Anterior cingulate cortex (tissue), 58 donors: ENCODE data around the gene HOXD3.

Experiments
- DNase-seq, 58 donors: peaks; one replicate each; lab custom pipeline; 2025; lab: John Stamatoyannopoulos, UW

The HOXD3 gene

DNA sequence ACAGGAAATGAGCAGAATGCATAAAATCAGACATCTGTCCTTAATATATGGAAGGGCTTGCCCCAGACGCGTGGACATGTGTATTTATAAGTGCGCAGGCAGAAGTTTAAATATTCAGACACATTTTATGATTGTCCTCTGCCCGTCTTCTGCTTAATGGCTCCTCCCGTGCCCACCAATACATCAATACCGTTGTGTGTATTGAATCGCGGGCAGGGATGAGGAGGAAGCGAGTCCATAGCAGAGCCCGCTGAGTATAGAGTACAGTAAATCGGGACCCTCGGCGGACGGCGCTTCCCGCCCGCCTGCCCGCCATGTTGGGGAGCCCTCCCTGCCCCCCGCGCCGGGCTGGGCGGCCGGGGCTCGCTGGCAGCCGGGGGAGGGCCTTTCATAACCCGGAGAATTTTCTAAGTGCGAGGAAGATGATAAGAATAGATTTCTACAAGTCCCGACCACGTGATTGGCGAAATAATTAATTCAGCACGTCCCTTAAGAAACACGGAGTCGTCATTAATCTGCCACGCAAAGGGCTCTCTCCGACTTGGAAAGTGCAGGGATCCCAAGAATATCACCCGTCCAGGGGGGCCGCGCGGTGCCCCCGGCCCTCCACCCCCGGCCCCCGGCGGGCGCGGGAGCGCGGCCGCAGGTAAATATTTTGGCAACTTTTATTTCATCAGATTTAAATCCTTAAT is at the start of gene HOXD3:
TSS of gene HOXD3 (plus strand) at position 501 of the 692 bp plus-strand sequence. CDS start 11,808 bp downstream, outside the sequence.
- no peak for DNase-seq

DNA sequence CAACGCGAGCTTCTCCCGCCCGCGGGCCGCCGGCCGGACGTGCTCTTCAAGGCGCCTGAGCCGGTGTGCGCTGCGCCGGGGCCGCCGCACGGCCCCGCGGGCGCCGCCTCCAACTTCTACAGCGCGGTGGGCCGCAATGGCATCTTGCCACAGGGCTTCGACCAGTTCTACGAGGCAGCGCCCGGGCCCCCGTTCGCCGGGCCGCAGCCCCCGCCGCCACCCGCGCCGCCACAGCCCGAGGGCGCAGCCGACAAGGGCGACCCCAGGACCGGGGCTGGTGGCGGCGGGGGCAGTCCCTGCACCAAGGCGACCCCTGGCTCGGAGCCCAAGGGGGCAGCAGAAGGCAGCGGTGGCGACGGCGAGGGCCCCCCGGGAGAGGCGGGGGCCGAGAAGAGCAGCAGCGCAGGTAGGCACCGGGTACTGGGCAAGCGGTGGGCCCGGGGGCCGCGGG is 49.4 kb upstream of the HOXD3 start:
- DNase-seq: no peak

DNA sequence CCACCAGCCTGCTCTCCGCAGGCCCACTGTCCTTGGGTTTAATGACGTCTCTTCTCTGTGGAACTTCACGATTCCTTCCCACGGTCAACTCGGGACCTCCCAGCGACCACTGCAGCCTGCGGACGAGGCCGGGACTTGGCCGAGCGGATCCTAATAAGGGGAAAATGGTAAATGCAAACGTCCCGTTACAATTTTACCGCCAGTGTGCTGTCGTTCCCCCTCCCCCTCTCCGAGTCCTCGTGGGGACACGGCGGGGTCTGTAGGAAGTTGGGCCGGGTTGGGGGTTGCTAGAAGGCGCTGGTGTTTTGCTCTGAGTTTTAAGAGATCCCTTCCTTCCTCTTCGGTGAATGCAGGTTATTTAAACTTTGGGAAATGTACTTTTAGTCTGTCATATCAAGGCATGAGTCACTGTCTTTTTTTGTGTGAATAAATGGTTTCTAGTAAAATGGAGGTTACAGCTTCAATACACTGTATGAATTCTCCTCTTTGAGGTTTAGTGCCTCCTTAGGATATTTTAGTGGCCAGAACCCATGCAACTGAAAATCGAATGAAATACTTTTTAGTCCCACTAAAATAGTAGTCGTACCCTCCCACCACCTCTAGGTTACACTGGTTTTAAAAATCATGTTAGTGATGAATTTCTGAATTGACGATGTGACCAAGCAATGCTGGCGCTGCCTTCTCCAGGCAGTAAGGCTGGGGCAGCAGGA is 47.8 kb upstream of the HOXD3 start:
- DNase-seq: no peak

DNA sequence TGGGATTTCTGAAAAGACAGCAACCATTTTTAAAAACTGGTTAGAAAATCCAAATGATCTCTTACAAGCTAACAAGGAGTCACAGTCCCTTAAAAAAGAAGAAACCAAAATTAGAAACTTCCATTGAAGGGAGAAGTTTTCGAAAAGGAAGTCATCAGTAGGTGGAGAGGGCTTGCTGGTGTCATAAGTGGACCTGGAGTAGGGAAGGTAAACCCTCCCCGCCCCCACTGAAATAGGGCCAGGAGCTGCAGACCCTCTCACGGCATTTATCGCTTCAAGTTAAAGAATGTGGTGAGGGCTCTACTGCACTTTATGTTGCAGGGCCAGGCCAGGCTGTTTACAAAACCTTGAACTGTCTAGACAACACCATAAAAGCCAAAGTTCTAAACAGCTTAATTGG is 47.2 kb upstream of the HOXD3 start:
- no peak for DNase-seq

DNA sequence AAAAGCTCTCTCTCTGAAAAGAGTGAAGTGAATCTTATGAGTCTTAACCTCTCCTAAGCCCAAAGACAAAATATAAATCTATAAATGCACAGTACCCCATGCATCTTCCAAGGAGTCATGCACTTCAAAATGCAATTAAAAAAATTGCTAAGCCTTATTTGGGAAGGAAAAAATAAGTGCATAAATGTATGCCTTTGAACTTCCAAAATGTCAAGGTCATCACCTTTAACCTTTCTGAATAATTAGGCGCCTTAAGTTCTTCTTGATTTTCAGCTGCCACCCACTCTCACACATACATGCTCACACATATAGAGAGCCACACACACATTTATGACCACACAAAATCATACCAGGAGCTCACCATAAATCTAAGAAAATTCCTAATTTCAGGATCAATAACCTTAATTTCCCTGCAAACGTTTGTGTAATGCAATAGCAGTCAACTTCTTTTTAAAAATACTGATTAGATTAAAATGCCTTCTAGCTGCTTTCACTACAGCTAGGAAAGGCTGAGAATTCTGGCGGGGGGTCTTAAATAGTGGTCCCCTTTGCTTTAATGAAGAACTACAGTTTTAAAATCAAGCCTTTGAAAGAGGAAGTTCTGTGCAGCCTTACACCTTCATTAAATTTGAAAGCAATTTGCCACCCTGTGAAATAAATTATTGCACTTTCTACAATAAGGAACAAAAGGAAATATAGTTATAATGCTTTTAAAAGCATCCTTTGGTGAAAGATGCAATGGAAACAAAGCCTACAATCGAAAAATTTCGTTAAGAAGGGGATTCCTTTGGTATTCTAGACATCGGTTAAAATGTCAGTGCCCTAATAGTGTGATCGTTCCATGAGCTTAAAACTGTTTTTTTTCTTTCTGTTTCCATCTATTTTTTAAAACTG is 46.4 kb upstream of the HOXD3 start:
- no peak for DNase-seq

DNA sequence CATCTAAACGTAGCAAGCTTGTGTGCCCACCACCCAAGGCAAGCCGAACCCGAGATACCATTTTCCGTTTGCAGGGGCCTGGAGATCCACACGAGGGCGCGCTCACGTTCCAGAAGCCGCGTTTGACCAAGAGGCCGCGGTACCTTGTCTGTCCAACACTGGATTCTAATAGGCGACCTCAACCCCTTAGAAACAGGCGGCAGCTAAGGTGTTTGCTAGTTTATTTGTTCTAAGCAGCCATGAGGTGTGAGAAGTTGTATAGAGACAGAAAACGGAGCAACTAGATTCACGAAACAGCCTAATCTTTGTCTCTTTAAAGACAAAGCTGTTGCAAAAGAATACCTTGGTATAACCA is 45.8 kb upstream of the HOXD3 start:
- DNase-seq: no peak

DNA sequence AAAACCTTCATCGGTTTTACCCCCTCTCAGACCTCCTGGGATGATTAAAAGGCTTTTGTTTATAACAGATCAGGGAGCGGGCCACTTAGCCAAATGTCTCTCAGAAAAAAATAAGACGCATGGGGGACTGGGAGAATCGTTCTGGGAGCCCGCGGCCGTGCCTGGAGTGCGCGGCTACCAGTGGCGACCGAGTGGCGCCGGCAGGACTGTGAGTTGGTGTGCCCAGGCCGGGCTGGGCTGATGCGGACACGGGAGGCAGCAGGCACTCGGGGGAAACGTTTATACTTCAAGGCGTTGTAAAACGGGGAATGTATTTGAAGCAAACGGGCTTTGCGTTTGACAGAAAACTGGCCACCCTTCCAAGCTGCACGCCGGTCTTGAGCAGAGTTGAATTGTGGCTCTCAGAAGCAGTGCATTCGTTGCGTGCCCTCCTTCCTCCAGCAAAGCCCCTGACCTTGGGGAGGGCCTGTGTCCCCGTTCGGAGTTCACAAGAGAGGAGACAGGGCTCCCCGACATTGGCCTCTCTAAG is 45.2 kb upstream of the HOXD3 start:
- DNase-seq: no peak

DNA sequence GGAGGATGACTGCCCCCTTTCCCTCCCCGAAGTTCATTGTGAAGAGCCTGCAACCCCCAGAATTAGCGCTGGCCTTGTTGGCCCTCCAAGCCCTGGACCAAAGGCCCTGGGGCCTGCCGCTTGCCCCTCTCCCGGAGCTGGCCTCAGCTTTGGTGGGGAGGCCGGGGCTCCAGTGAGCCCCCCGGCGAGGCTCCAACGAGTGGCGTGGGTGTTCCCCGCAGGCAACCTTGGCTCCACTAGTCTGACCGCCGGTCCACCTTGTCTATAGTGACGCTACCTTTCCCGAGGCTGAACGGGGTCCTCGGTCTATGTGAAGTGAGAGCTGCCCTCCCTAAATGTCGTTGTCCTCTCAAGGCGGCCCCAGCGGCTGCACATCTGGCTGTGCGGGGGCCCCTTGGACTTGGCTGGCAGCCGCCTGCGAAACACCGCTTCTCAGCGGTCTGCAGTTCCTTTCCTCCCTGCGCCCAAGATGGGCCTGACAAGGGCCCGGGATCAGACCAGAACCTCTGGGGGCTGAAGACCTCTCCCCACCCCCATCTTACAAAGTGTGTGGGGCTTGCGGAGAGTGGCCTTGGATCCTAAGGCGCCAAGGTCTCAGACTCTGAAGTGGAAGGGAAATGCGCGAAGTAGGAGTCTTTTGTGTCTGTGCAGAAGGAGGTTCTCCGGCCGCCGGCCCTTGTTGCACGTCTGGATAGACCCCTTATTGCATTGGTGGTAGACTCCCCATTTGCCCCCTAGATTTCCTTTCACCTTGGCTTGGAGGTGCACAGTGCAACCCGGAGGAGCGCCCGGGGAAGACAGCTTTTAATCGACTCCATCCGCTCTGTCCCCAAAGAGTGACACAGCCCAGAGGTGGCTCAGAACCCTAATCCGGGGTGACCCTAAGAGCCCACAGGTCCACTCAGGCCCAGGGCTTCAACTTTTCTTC is 44.5 kb upstream of the HOXD3 start:
- no peak for DNase-seq

DNA sequence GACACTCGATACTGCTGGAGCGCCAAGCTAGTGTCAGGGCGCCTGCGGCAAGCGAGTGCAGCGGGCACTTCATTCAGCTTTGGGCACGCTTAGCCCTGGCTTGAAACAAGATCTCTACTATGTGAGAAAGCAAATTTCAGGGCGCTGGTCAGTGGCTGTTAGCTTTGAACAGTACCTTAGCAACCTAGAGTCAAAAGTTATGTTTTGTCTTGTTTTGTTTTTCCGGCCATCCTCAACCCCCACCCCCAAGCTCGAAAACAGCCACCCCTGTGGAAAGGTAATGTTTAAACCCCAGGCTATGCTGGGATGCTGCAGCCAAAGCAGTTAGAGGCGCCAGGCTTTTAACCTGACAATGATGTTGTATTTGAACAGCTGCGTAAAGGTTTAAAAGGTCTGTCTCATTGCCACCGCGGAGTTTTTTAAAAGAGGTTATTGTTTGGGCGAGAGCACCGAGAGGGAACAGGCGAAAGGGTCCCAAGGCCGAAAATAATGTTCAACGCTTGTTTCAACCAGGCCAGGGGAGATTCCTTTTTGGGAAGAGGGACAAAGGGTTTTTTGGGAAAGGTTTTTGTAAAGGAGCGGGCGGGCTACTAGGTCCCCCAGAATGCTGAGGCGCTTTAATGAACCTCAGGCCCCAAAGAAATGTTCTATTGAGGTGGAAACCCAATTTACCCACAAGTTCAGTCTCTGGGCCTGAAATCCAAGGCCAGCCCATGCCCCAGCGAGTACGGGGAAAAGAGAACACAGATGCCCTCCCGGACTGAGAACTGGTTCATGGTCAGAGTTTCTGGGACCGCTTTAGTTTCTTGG is 42.8 kb upstream of the HOXD3 start:
- no peak for DNase-seq

DNA sequence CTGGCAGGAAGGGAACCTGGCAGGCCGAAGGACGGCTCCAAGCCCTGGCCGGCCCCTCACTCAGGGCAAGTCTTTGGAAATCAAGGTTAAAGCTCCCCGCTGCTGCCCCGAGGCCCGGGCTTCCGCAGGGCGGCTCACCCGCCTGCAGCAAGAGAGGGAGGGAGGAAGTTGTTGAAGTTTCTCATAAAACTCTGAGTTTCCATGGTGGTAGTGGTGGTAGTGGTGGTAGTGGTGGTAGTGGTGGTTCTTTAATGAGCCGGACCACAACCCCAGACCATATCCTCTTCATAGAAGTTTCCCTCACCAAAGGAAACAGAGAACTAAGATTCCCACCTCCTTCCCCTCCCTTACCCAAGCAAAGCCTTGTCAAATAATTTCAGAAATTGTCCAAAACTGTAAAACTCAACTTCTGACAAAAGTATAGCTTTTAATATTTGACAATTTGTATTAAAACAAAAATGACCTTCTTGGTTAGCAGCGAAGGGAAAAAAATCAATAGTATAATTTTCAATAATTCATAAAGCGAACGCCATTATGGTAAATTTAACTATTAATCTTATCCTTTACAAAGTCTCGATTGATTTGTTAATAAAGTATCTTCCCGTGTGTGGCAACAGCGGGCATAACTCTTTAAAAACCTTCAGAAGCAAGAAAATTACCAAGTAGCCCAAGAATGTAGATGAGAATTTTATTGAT is 42.0 kb upstream of the HOXD3 start:
- no peak for DNase-seq

DNA sequence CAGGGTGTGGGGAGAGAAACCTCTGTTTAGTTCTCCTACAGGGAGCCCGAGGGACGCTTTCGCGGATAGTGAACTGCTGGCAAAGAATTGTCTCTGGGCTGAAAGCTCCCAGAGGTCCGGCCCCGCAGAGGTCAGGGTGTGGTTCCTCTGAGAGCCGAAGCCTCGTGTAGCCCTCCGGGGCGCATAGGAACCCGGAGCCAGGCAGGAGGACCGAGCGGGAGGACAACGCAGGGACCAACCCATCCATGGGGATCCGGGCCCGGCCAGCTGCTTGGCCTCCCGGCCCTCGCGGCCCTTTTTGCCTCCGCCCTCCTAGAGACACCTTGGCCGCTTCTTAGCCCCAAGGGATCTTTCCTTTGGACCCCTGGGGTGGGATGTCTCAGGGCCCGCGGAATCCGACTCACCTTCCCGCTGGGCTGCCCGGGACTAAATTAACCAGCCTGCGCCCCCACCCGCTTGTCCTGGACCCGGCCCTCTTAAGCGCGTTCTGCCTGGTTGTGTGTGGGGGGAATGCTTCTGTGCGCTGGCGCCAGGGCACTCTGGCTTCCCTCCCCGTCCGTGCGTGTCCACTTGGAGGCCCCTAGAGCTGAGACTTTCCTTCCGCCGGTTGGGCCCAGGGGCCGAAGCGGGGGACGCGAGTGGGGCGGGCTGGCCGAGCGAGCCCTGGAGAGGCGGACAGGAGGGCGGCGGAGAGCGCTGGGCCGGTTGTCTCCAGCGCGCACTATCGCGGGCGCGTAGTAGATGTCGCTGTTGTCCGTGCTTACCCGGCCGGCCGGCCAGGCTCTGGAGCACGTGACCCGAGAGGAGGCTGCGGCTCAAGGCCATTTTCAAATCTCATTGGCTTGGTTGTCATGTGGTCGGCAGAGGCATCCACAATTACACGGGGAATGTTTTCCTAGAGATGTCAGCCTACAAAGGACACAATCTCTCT is 41.0 kb upstream of the HOXD3 start, which contains the start of gene HOXD10:
TSS of gene HOXD10 (plus strand) at position 896 of the 931 bp plus-strand sequence. CDS start 56 bp downstream, outside the sequence.
- DNase-seq: no peak

DNA sequence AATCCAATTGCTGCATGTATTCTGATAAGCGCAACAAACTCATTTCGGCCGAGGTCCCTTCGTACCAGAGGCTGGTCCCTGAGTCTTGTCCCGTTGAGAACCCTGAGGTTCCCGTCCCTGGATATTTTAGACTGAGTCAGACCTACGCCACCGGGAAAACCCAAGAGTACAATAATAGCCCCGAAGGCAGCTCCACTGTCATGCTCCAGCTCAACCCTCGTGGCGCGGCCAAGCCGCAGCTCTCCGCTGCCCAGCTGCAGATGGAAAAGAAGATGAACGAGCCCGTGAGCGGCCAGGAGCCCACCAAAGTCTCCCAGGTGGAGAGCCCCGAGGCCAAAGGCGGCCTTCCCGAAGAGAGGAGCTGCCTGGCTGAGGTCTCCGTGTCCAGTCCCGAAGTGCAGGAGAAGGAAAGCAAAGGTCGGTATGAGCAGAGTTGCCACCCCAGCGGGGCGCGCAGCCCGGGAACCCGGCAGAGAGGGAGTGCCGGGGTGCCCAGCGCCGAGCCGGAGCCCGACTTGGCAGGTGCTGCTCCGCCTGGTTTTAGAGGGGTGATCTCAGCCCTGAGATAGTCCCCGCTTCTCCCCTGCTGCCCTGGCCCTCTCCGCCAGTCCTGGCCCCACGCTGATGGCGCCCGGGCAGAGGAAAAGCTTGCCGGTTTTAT is 39.8 kb upstream of the HOXD3 start:
- DNase-seq: no peak

DNA sequence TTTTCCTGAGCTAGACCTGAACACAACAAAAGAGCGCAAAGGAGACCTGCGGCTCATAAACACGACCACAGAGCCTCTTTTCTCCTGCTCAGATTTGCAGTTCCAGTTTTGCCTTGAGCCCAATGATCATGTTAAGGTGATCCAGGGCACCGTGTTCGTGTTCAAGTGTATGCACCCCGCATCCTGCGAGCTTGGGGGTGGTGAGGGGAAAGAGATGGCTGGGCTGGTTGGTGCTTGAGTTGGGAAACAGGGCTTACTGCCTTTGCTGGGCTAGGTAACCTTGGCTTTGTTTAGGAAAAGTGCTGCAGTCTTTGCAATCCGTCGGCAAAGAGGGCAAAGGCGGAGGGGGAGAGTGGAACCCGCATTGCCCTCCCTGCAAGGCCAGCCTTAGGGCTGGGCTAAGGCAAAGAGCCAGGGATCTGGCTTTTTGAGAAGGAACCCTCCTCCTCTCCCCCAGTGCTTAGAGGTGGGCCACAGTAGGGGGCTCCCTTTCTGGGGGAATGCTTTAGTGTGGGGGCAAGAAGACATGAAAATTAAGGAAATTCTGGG is 39.2 kb upstream of the HOXD3 start:
- no peak for DNase-seq

DNA sequence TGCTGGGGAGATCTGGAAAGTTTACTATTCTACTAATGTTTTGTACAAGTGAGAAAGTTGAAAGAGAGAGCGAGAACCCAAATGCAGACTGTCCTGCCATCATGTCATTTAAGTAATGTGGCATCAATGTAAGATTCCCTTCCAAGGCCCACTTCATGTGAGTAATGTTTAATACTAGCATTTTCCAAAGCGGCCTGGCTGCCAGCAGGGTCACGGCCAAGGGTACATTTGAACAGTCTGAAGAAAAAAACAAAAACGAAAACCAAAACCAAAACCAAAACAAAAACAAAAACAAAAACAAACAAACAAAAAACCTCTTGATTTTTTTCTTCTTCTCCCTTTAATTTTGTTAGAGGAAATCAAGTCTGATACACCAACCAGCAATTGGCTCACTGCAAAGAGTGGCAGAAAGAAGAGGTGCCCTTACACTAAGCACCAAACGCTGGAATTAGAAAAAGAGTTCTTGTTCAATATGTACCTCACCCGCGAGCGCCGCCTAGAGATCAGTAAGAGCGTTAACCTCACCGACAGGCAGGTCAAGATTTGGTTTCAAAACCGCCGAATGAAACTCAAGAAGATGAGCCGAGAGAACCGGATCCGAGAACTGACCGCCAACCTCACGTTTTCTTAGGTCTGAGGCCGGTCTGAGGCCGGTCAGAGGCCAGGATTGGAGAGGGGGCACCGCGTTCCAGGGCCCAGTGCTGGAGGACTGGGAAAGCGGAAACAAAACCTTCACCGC is 38.3 kb upstream of the HOXD3 start:
- no peak for DNase-seq

DNA sequence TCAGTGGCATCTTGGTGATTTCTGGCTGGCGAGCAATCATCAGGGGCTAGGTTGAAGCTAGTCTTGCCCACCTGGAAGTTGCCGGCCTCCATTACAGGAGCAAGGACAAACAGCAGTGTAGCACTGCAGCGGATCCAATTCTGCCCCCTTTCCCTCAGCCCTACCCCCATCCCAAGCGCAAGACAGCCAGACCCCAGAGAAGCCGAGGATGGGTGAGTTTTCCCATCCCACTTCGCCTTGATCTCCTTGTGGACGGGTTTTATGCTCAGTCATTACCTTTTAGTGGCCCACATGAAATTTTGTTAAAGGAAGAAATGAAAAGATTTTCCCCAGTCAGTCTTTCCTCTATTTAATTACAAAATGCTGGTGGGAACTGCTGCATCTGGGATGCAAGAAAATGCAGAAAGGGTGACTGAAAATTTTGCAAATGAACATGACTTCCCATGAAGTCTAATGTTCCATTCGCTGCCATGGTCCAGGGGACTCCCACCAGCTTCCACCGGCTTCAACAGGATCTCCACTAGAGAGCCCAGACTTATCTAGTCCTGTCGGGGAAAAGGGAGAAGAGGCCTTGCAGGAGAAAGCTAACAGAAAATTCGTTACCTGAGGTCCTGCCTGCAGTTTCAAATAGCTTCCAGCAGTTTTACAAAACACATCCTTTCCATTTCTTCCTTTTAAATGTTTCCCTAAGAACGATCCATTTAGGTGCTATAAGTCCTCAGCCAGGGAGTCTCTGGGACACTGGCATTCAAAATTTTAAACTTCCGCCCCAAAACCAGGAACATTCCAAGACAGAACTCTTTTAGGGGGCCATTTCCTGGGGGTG is 36.5 kb upstream of the HOXD3 start:
- DNase-seq: no peak
